Measurements from ENCODE around the gene CSMD2.

The CSMD2 gene

GRCh38 chr1:33680281-33680840 lies 484.7 kb downstream of the CSMD2 start:
- DNase-seq (ENCODE audit: low read depth): no peak

GRCh38 chr1:33670567-33670966 lies 494.5 kb downstream of the CSMD2 start:
- DNase-seq (ENCODE audit: low read depth): no peak

GRCh38 chr1:33668695-33669094 lies 496.3 kb downstream of the CSMD2 start:
- DNase-seq (ENCODE audit: low read depth): no peak

GRCh38 chr1:33667386-33668282 lies 497.4 kb downstream of the CSMD2 start:
- no peak for DNase-seq (ENCODE audit: low read depth)

- no peak for DNase-seq (ENCODE audit: low read depth)
These were observed 498.4 kb downstream of the CSMD2 start for GRCh38 chr1:33666616-33667015.

- DNase-seq (ENCODE audit: low read depth): no peak
These were observed 503.1 kb downstream of the CSMD2 start for GRCh38 chr1:33661811-33662454.

- no peak for DNase-seq (ENCODE audit: low read depth)
These were observed 504.1 kb downstream of the CSMD2 start for GRCh38 chr1:33660956-33661355.

- DNase-seq (ENCODE audit: low read depth): no peak
These were observed 504.8 kb downstream of the CSMD2 start for GRCh38 chr1:33660244-33660643.

GRCh38 chr1:33659641-33660040 lies 505.4 kb downstream of the CSMD2 start:
- DNase-seq (ENCODE audit: low read depth): no peak

- DNase-seq (ENCODE audit: low read depth): no peak
These were observed 507.2 kb downstream of the CSMD2 start for GRCh38 chr1:33657833-33658232.

GRCh38 chr1:33656467-33657005 lies 508.5 kb downstream of the CSMD2 start:
- no peak for DNase-seq (ENCODE audit: low read depth)

GRCh38 chr1:33655496-33655895 lies 509.5 kb downstream of the CSMD2 start:
- no peak for DNase-seq (ENCODE audit: low read depth)

- no peak for DNase-seq (ENCODE audit: low read depth)
These were observed 510.7 kb downstream of the CSMD2 start for GRCh38 chr1:33654267-33654834.

- DNase-seq (ENCODE audit: low read depth): no peak
These were observed 511.8 kb downstream of the CSMD2 start for GRCh38 chr1:33653226-33653625.

GRCh38 chr1:33650708-33651107 lies 514.3 kb downstream of the CSMD2 start:
- no peak for DNase-seq (ENCODE audit: low read depth)

- no peak for DNase-seq (ENCODE audit: low read depth)
These were observed 515.3 kb downstream of the CSMD2 start for GRCh38 chr1:33649759-33650158.

- no peak for DNase-seq (ENCODE audit: low read depth)
These were observed 521.8 kb downstream of the CSMD2 start for GRCh38 chr1:33643216-33643615.

- DNase-seq (ENCODE audit: low read depth): no peak
These were observed 523.8 kb downstream of the CSMD2 start for GRCh38 chr1:33641104-33641830.

GRCh38 chr1:33640114-33640660 lies 524.8 kb downstream of the CSMD2 start:
- no peak for DNase-seq (ENCODE audit: low read depth)

- no peak for DNase-seq (ENCODE audit: low read depth)
These were observed 527.1 kb downstream of the CSMD2 start for GRCh38 chr1:33637846-33638440.

GRCh38 chr1:33636209-33636608 lies 528.8 kb downstream of the CSMD2 start:
- no peak for DNase-seq (ENCODE audit: low read depth)
